Anterior cingulate cortex (tissue), 58 donors: ENCODE results near the gene TTBK2.

Experiments
- DNase-seq, 58 donors: peaks; one replicate each; lab custom pipeline; 2025; lab: John Stamatoyannopoulos, UW

TTBK2 gene

DNA sequence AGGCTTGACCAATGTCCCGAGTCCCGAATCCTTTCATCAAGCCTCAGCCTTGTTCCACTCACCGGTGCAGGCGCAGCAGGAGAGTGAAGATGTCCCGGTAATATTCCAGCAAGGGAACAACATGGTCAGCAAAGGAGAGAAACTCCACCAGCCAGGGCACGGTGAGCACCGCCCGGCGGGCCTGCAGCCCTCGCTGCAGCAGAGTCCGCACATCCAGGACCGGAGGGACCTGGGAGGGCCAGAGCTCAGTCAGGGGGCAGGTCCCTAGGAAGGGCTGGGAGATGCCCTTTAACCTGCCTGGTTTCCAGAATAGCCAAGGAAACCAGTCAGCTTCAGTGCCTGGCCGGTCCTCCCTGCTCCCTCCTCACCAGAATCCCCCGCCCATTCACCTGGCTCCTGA is 190.0 kb downstream of the TTBK2 start:
- no peak for DNase-seq

DNA sequence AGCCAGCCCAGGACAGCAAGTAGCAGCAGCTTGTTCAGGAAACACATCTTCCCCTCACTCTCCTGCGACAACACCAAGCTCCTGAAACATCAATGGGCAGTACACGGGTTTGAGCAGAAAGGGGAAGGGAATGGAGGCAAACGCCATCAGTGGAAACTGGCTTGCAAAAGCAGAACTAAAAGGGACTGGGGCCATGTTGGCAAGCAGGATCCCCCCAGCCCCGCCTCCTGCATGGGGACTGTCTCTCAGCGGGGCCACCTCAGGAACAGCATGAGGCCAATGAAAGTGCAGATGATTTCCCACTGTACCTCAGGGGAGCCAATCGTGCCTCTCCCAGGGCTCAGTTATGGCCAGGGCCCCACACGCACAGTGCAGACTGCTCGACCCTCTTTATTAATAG is 190.4 kb downstream of the TTBK2 start:
- DNase-seq = no peak

DNA sequence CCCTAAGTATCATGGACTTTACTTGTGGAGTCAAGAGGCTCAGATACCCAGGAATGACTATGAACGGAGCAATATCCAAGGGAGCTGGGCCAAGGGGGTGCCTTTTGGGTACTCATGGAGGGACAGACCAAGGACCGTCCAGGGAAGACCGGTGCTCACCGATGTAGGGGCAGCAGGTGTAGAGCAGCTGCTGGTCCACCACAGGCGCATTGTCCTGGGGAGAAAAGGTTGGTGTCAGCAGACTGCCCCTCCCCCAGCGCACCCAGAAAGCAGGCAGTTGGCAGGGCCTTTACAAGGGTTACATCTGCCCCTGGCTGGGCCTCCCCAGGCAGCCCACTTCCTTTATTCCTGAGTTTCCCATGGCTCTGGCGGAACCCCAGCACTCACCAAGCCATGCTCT is 191.2 kb downstream of the TTBK2 start:
- no peak for DNase-seq

DNA sequence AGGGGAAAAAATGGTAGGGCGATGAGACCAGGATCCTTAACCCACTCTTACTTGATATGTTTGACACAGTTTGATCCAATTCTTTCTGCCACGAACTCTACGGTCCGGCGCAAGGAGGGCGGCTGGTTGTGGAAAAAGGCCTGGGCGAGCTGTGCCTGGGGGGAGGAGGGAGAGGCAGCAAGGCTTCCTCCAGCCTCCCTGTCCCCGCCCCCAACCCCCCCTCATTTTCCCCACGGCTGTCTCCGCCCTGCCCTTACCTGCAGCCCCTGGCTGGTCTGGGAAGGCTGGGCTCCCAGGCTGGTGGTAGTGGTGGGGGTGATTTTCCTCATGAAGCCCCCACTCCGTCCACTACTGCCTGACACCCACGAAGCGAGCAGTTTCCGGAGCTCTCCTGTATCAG is 191.6 kb downstream of the TTBK2 start:
- no peak for DNase-seq

DNA sequence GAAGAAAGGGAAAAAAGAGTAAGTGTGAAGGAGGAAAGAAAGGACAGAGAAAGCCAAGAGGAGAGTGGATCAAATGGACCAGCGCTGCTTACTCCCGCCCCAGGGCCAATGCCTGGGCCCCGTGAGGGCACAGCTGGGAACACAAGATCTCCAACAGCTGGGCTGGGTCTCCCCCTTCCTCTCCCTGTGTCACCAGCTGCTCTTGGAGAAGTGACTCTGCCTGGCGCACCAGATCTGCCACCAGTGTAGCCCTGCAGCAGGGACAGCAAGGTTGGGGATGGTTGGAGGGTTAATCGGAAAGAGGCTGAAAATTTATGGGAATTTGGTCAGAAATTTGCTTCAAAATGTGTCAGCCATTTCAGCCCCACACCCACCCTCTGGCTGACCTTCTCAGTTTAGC is 192.0 kb downstream of the TTBK2 start:
- DNase-seq = peak in 16 of 58 donors; percentile 12 to 58 (median 36)

DNA sequence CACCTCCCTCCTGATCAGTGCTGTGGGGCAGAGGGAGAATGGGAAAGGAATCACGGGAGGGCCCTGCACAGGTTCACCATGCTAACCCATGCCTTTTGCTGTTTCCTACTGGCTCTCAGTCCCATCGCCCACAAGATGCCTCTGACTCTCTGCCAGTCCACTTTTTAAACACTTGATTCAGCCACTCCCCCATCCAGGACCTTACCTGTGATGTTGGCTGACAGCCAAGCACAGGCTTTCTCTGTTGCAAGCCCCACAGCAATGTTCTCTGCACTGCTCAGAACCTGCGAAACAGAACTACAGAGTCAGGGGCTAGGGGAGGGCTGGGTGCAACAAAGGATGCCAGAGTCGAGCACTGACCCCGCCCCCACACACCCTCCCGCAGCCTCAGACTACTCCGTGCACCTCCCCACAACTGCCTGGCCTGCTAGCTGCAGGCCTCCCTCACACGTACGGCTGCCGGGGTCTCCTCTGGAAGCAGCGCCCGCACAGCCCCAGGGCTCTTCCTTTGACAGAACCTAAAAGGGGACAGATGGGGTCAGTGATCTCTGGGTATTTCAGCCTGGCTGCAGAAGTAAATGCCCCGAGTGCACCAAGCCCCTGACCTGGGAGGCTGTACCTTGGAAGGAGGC is 192.7 kb downstream of the TTBK2 start:
- DNase-seq = no peak

DNA sequence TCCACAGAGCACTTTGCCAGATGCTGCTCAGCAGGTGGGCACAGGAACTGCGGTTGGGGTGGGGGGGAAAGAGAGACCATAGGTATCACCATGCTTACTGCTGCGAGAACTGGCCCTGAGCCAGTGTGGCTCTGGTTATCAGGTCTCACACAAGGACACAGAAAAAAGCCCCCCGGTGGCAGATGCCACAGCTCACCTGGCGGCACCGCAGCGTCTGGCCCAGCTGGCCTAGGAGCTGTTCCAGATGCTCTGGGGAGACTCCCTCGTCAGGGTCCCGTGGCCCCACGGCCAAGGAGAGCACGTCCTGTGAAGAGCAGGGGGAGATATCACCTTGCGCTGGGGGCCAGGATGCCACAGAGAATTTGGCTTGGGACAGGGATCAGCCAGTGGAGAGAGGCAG is 194.5 kb downstream of the TTBK2 start:
- DNase-seq = no peak

DNA sequence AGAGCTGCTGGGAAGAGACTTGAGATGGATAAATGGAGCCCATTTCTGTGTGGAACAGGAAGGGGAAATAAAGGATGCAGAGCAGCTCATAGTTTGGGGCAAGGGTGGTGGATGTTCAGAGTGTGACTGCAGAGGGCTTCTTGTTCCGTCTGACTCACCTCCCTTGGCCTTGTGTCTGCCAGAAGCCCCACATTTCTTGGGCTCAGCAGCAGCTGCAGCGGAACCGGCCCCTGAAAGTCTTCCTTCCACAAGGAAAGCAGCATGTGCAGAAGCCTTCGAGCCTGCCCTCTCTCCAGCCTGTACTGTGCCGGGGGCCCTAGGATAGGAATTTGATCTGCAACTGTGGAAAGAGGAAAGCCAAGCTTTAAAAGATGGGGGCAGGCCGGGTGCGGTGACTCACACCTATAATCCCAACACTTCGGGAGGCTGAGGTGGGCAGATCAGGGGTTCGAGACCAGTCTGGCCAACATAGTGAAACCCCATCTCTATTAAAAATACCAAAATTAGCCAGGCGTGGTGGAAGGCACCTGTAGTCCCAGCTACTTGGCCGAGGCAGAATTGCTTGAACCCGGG is 195.2 kb downstream of the TTBK2 start:
- DNase-seq = no peak

DNA sequence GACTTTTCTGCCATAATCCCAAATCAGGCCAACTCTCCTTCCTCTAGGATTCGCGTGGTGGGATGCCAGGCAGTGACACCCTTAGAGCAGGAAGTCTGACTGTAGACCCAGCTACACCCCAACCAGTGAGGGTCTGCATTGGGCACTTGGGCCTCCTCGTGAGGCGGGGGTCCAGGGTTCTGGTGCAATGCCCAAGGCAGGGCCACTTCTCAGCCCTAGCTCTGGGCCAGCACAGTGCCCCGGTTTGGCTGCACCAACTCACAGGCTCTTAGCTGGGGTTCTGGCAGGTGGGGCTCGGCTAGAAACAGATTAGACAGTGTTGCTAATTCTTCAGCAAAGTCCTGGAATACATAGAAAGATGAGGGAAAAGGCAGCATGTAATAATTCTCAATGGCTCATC is 196.3 kb downstream of the TTBK2 start:
- no peak for DNase-seq

DNA sequence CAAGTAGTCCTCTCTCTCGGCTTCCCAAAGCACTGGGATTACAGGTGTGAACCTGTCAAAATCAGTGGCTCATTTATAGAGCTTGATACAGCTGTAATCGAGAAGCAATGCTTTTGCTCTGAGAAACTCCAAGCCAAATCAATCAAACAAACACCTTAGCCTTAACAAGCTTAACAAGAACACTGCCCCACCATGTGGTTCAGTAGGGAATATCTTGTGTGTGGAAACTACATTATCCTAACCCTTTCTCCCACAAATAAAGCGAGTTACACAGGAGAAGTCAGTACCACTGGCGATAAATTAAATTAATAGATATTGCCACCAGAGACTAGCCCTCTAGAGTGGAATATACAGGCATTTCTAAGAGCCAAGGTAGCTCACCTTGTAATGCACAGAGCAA is 197.5 kb downstream of the TTBK2 start:
- DNase-seq = no peak

DNA sequence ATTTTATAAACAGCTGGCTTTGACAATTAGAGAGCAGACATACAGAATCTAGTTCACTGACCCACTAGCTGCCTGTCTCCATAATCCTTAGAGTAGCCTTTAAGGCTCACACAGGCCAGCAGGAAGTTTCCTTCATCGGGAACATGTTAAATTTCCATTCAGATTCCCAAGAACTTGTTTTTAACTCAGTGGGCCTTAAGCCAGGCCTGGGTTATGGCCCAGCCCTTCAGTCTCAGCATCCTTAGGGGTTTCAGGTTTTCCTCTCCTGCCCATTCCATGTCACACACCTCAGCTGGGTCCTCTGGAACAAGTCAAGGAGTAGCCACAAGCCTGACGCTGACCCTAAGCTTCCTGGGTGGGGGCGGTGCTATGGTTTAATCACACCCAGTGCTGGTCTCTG is 198.7 kb downstream of the TTBK2 start:
- DNase-seq = no peak

DNA sequence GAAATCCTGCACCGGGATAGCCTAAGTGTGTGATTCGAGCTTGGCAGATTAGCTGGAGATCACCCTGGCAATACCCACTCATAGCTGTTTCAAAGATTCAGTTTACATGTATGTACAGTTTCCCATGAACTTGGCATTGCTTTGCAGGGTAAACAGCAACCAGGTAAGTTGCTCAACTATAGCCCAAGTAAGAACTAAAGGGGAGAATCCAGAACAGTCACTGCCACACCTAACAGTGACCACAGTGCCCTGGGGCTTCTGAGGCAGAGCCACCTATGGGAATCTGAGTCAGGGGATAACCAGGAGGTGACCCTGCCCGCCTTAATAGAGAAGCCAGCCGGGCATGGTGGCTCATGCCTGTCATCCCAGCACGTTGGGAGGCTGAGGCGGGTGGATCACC is 199.6 kb downstream of the TTBK2 start:
- no peak for DNase-seq

DNA sequence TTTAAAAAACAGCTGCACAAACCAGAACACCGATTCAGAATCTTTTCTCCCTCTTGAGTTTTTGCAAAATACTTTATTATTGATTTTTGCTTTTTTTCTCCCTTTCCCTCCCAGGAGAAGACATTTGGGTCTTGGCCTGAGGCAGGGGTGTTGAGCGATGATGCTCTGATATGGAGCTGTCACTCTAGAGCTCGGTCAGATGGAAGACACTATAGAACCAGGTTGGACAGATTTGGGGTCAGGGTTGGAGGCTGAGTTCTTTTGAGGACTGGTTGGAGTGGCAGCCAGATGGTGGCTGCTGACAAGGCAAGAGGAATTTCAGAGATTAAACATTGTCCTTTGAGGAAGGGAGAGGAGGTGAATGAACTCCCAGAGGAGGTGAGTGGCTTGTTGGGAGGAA is 200.5 kb downstream of the TTBK2 start:
- no peak for DNase-seq

DNA sequence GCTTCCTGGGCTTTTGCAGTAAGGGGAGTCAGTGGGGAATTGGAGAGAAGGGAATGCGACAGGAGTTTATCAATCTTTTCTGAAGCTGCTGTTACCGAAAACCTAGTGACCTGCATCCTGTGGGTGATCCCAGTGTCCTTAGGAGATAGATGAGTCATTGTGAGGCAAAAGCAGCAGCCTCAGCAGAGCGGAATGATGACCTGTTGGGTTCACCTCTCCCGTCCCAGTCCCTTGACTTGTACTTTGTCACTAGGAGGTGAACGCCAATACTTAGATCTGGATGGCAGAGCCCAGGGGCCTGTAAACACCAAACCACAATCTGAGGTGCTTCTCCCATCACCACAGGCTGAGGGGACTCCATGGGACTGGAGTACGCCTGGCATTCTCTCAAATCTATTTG is 201.5 kb downstream of the TTBK2 start:
- no peak for DNase-seq

DNA sequence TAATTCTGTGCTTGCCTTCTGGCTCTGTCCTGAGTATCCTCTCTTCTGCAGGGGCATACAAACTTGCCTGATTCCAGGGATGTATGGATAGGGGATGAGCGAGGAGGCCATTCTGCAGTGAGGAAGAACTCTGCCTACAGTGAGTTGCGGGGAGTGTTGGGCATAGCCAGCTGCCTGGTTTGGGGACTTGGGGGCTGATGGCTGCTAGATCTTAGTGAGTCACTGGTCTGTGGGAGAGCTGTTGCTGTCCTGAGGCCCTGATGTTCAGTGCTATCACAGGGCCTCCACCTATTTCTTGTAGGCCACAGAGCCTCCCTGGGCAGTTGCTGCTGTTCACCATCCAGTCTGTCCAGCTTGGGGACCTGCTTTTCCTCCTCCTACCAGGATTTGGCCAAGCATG is 204.0 kb downstream of the TTBK2 start:
- no peak for DNase-seq

DNA sequence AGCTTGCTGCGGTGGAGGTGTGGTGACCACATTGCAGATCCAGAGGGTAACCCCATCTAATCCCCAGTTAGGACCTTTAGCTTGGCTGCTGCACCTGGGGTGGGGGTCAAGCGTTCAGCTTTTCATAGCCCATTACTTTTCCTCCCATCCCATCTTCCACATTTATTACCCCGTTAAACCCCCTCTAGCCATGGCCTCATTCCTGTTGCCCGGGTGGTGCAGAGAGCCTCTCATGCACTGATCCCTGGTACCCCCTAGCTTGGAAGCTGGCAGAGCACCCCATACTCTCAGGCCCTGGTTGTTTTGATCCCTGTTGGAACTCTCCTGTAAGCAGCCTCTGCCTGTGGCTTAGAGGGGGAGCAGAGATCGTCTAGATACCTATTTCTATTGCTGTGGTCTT is 204.5 kb downstream of the TTBK2 start:
- DNase-seq = no peak

DNA sequence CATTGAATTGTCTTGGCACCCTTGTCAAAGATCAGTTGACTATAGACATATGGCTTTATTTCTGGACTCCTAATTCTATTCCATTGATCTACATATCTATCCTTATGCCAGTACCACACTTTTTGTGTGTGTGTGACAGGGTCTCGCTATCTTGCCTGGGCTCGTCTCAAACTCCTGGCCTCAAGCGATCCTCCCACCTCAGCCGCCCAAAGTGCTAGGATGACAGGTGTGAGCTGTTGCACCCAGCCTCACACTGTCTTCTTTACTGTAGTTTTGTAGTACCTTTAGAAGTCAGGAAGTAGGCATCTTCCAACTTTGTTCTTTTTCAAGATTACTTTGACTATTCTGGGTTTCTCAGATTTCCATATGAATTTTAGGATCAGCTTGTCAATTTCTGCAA is 208.0 kb downstream of the TTBK2 start:
- no peak for DNase-seq

DNA sequence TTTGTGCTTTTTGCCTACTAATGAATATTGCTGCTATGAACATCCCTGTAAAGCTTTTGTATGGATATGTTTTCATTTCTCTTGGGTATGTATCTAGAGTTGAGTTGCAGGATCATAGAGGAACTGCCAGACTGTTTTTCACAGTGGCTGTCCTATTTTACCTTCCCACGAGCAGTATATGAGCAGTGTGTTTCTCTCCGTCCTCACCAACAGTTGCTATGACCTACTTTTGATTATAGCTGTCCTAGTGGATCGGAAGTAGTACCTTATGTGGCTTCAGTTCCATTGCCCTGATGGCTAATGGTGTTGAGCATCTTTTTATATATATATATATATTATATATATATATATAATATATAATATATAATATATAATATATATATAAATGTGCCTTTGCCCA is 208.8 kb downstream of the TTBK2 start:
- no peak for DNase-seq

DNA sequence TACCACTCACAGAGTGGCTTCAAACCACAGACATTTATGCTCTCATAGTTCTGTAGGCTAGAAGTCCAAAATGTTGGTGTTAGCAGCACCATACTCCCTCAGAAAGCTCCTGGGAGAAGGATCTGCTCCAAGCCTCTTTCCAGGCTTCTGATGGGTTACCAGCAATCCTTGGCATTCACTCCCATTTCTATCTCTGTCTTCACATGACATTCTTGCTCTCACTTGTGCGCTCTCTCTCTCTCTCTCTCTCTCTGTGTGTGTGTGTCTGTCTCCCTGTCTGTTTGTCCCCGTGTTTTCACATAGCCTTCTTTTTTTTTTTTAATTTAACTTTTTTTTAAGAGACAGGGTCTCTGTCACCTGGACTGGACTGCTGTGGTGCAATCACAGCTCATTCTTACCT is 209.9 kb downstream of the TTBK2 start:
- no peak for DNase-seq

DNA sequence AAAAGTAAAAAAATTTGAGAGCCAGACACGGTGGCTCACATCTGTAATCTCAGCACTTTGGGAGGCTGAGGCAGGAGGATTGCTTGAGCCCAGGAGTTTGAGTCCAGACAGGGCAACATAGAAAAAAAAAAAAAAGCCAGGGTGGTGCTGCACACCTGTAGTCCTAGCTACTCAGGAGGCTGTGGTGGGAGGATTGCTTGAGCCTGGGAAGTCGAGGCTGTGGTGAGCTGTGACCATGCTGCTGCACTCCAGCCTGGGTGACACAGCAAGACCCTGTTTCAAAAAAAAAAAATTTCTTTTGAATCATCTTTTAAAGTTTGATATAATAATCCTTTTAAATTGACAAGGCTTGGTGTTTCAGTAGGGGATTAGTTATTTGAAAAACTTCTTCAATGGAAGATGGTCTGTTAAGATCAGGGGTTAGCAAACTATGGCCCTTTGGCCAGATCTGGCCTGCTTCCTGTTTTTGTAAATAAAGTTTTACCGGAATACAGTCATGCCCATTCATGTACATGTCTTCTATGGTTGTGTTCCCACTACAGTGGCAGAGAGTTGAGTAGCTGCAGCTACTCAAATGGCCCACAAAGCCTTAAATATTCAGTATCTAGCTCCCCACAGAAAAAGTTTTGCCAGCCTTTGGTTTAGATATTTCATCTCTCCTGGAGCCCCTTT is 212.6 kb downstream of the TTBK2 start:
- DNase-seq = no peak

DNA sequence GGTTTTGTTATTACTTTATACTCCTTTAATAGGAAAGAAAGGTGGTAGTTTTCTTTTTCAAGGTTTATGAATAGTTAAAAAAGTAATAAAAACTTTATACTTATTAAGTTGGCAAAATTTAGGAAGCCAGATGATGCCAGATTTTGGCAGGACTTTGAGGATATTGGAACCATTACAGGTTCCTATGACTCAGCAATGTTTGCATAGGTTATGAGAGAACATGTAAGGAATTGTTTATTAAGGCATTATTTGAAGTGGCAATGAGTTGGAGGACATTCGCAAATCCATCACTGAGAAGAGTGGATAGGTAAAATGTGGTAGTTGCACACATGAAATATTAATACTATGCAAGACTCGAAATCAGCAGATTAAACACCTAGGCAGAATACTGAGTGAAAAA is 213.5 kb downstream of the TTBK2 start:
- no peak for DNase-seq

DNA sequence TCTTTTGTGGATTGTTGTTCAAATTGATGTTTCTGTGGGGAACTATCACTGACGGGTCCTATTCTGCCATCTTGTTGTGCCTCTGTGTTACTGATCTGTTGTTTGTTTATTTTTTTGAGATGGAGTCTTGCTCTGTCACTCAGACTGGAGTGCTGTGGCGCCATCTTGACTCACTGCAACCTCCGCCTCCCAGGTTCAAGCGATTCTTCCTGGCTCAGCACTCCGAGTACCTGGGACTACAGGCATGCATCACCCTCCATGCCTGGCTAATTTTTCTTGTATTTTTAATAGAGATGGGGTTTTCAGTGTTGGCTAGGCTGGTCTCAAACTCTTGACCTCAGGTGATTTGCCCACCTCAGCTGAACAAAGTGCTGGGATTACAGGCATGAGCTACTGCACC is 215.2 kb downstream of the TTBK2 start:
- no peak for DNase-seq
